SK-N-SH (cell line): Measurements from ENCODE around the gene ASIC2. TPM values are rescaled to one million over a fixed set of nuclear protein-coding genes. Genes with fewer than 3 reads are reported as not detected.

Source experiments
- CTCF ChIA-PET: fragments of 300-600, 350-600 bp; formaldehyde crosslinking; extraction: SDS; loops from one replicate; lab custom pipeline; 2021; lab: Yijun Ruan, JAX
- POLR2A ChIA-PET: fragments of 350-600 bp; sonication (Branson Sonifier 250); formaldehyde crosslinking; extraction: SDS; loops from one replicate; lab custom pipeline; 2020; ENCODE audit warnings: antibody characterized with exemption, inconsistent platforms; lab: Yijun Ruan, JAX
- DNase-seq: peaks from one replicate; pipeline ENCODE4 v3.0.0; 2012
- H2AFZ ChIP-seq: fragments of 200-600 bp; sonication (generic); 2 replicates; pipeline ENCODE4 v1.8.1; 2016; ENCODE audit warnings: antibody characterized with exemption, mild to moderate bottlenecking, low read depth
- H3F3A ChIP-seq: fragments of 200-600 bp; sonication (generic); replicated peaks from 2 replicates; pipeline ENCODE3; 2016; ENCODE audit warnings: antibody characterized with exemption, mild to moderate bottlenecking; ENCODE audit not compliant: insufficient read depth
- H3K27ac ChIP-seq, 2 experiments: fragments of 200-500 bp in 1 of 2; fragments of 200-600 bp in 1 of 2; sonication (Bioruptor generic) in 1 of 2; sonication (generic), shearing (Covaris generic) in 1 of 2; 2 replicates each; pipeline versions ENCODE4 v1.5.1 to v1.6.1; 2014 to 2016; ENCODE audit warnings: low read depth in 2 of 2, inconsistent platforms in 1 of 2, low read length in 1 of 2, mild to moderate bottlenecking in 1 of 2, mixed read lengths in 1 of 2
- H3K27me3 ChIP-seq: fragments of 200-600 bp; sonication (generic), shearing (Covaris generic); 2 replicates; pipeline ENCODE4 v1.6.1; 2016; ENCODE audit warnings: mixed run types; ENCODE audit not compliant: insufficient read depth
- H3K36me3 ChIP-seq, 2 experiments: fragments of 200-500 bp in 1 of 2; fragments of 200-600 bp in 1 of 2; sonication (Bioruptor generic) in 1 of 2; sonication (generic) in 1 of 2; replicated peaks in 1 of 2; 2 replicates each; pipeline versions ENCODE3 to v1.5.1; 2014 to 2016; ENCODE audit warnings: low read length in 1 of 2, mild to moderate bottlenecking in 1 of 2; ENCODE audit not compliant: insufficient read depth in 2 of 2, control insufficient read depth in 1 of 2
- H3K4me1 ChIP-seq, 2 experiments: fragments of 200-500 bp in 1 of 2; fragments of 200-600 bp in 1 of 2; sonication (Bioruptor generic) in 1 of 2; sonication (generic), shearing (Covaris generic) in 1 of 2; 2 replicates each; pipeline versions ENCODE4 v1.5.1 to v1.6.1; 2014 to 2016; ENCODE audit warnings: low read depth in 1 of 2, low read length in 1 of 2, mixed run types in 1 of 2; ENCODE audit not compliant: insufficient read depth in 2 of 2, control insufficient read depth in 1 of 2
- H3K4me2 ChIP-seq: fragments of 200-600 bp; sonication (generic), shearing (Covaris generic); 2 replicates; pipeline ENCODE4 v1.6.1; 2017; ENCODE audit warnings: mixed run types
- H3K4me3 ChIP-seq, 2 experiments: fragments of 200-500 bp in 1 of 2; fragments of 200-600 bp in 1 of 2; sonication (Bioruptor generic) in 1 of 2; sonication (generic), shearing (Covaris generic) in 1 of 2; 2 replicates each; pipeline versions ENCODE4 v1.5.1 to v1.8.1; 2014 to 2016; ENCODE audit warnings: low read depth in 2 of 2, inconsistent platforms in 1 of 2, low read length in 1 of 2, mild to moderate bottlenecking in 1 of 2, mixed read lengths in 1 of 2, moderate library complexity in 1 of 2
- H3K79me2 ChIP-seq: fragments of 200-600 bp; sonication (generic); 2 replicates; pipeline ENCODE4 v1.8.1; 2017; ENCODE audit warnings: mild to moderate bottlenecking; ENCODE audit not compliant: insufficient read depth
- H3K9ac ChIP-seq: fragments of 200-600 bp; sonication (generic); 2 replicates; pipeline ENCODE4 v1.6.1; 2017; ENCODE audit warnings: mixed run types
- H3K9me2 ChIP-seq: fragments of 200-600 bp; sonication (generic); 2 replicates; pipeline ENCODE4 v1.6.1; 2017; ENCODE audit warnings: mixed run types
- H3K9me3 ChIP-seq: fragments of 200-600 bp; sonication (generic); 2 replicates; pipeline ENCODE4 v1.6.1; 2017; ENCODE audit warnings: mixed run types, mild to moderate bottlenecking, moderate library complexity
- H4K20me1 ChIP-seq: fragments of 200-600 bp; sonication (generic); 2 replicates; pipeline ENCODE4 v1.6.1; 2017; ENCODE audit warnings: mild to moderate bottlenecking, mixed run types; ENCODE audit not compliant: insufficient read depth
- ELF1 ChIP-seq: IDR thresholded peaks from 2 replicates; pipeline ENCODE4 v1.4.0; 2012
- EP300 ChIP-seq, 2 experiments: IDR thresholded peaks; 2 replicates each; pipeline versions ENCODE4 v1.4.0 to v1.6.1; 2012; ENCODE audit warnings: borderline replicate concordance in 1 of 2, low read depth in 1 of 2, low read length in 1 of 2
- EZH2phosphoT487 ChIP-seq: fragments of 200-600 bp; sonication (generic); IDR thresholded peaks from 2 replicates; pipeline ENCODE4 v1.6.1; 2017; ENCODE audit warnings: low read depth, mixed run types, mild to moderate bottlenecking, antibody characterized with exemption, moderate library complexity, borderline replicate concordance
- FOSL2 ChIP-seq: IDR thresholded peaks from 2 replicates; pipeline ENCODE4 v1.4.0; 2012; ENCODE audit warnings: low read depth, mild to moderate bottlenecking, moderate library complexity, borderline replicate concordance
- FOXJ3 ChIP-seq: sonication (generic); formaldehyde crosslinking; IDR thresholded peaks from 2 replicates; pipeline ENCODE4 v1.5.1; 2020; ENCODE audit warnings: mild to moderate bottlenecking, missing genetic modification reagents
- FOXM1 ChIP-seq: IDR thresholded peaks from 2 replicates; pipeline ENCODE4 v1.4.0; 2012; ENCODE audit warnings: low read depth, mild to moderate bottlenecking
- GABPA ChIP-seq: IDR thresholded peaks from 2 replicates; pipeline ENCODE4 v1.4.0; 2012; ENCODE audit warnings: low read depth, mild to moderate bottlenecking
- GATA2 ChIP-seq: sonication (generic); formaldehyde crosslinking; IDR thresholded peaks from 2 replicates; pipeline ENCODE4 v1.5.0; 2020; ENCODE audit warnings: mild to moderate bottlenecking, missing genetic modification reagents
- MXI1 ChIP-seq: IDR thresholded peaks from 2 replicates; pipeline ENCODE4 v1.6.1; 2012; ENCODE audit warnings: mild to moderate bottlenecking, low read depth, low read length, improper control_type of control experiment
- POLR2AphosphoS5 ChIP-seq: IDR thresholded peaks from 2 replicates; pipeline ENCODE4 v1.6.1; 2012; ENCODE audit warnings: low read depth, low read length
- SIN3A ChIP-seq: IDR thresholded peaks from 2 replicates; pipeline ENCODE4 v1.6.1; 2012; ENCODE audit warnings: low read depth, mild to moderate bottlenecking, low read length, moderate library complexity, borderline replicate concordance
- TAF1 ChIP-seq: IDR thresholded peaks from 2 replicates; pipeline ENCODE4 v1.6.1; 2012; ENCODE audit warnings: low read depth, mild to moderate bottlenecking, low read length, moderate library complexity, borderline replicate concordance
- TCF12 ChIP-seq: IDR thresholded peaks from 2 replicates; pipeline ENCODE4 v1.4.0; 2012
- YY1 ChIP-seq: IDR thresholded peaks from 2 replicates; pipeline ENCODE4 v1.4.0; 2012; ENCODE audit warnings: low read depth, mild to moderate bottlenecking
- polyA plus RNA-seq, 3 experiments: library from polyadenylated mRNA; depleted of rRNA; stranded (reverse); fragments of >200 nt; gene quantifications; 2 replicates each; pipeline ENCODE4 v1.2.3, GENCODE V29; 2012
- TF ChIP-seq, protein P1 (sequence below): IDR thresholded peaks from 2 replicates; pipeline ENCODE4 v1.4.0; 2012; ENCODE audit warnings: low read depth, borderline replicate concordance
- TF ChIP-seq, protein P2 (sequence below): IDR thresholded peaks from 2 replicates; pipeline ENCODE4; 2012
- TF ChIP-seq, protein P3 (sequence below): fragments of 200-600 bp; sonication (generic); IDR thresholded peaks from 2 replicates; pipeline ENCODE4 v1.6.1; 2017; ENCODE audit warnings: antibody characterized with exemption, mild to moderate bottlenecking, moderate library complexity
- TF ChIP-seq, protein P4 (sequence below): IDR thresholded peaks from 2 replicates; pipeline ENCODE4 v1.4.0; 2012; ENCODE audit warnings: low read depth, borderline replicate concordance

ASIC2 gene
- polyA plus RNA-seq, 1 of the 3 experiments (the other 2 are of a cell fraction): 0.08 TPM

DNA sequence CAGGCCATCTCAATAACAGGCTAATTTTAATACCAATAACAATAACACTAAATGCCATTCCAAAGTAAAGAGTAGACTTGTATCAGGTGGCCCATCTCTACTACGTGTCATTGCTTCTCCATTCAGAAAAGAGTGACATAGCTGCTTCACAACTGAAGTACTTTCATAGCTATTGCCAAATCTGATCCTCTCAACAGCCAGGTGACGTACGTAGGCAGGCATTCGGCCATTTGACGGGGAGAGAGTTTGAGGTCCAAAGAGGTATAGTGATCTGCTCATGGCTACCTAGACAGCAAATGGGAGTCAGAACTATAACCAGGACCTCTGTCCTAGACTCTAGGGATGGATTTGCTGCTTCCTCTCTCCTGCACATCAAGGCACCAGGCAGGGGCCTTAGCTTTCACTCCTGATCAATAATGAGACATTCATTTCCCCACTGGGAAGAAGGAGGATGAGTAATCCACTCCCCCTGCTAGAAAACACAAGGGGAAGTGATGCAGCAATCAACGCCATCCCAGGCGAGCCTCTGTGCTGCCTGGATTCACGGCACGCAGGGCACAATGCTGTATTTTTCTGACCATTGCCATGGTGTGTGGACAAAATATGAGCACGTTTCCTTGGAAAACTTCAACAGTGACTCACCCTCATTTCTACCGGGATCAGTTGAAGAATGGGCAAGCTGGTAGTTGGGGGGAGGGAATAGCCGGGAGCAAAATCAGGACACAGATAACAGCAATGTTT lies 220.5 kb downstream of the ASIC2 start (continued):
- no peak for TF ChIP-seq SIN3A
- TF ChIP-seq, protein P1, sequence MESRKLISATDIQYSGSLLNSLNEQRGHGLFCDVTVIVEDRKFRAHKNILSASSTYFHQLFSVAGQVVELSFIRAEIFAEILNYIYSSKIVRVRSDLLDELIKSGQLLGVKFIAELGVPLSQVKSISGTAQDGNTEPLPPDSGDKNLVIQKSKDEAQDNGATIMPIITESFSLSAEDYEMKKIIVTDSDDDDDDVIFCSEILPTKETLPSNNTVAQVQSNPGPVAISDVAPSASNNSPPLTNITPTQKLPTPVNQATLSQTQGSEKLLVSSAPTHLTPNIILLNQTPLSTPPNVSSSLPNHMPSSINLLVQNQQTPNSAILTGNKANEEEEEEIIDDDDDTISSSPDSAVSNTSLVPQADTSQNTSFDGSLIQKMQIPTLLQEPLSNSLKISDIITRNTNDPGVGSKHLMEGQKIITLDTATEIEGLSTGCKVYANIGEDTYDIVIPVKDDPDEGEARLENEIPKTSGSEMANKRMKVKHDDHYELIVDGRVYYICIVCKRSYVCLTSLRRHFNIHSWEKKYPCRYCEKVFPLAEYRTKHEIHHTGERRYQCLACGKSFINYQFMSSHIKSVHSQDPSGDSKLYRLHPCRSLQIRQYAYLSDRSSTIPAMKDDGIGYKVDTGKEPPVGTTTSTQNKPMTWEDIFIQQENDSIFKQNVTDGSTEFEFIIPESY: no peak
- TF ChIP-seq ELF1: no peak
- TF ChIP-seq FOXM1: no peak
- TF ChIP-seq TCF12: no peak
- TF ChIP-seq GABPA: no peak
- TF ChIP-seq, protein P2, sequence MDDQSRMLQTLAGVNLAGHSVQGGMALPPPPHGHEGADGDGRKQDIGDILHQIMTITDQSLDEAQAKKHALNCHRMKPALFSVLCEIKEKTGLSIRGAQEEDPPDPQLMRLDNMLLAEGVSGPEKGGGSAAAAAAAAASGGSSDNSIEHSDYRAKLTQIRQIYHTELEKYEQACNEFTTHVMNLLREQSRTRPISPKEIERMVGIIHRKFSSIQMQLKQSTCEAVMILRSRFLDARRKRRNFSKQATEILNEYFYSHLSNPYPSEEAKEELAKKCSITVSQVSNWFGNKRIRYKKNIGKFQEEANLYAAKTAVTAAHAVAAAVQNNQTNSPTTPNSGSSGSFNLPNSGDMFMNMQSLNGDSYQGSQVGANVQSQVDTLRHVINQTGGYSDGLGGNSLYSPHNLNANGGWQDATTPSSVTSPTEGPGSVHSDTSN: no peak
- no peak for TF ChIP-seq YY1
- TF ChIP-seq GATA2 (CRISPR knock-in tag): no peak

DNA sequence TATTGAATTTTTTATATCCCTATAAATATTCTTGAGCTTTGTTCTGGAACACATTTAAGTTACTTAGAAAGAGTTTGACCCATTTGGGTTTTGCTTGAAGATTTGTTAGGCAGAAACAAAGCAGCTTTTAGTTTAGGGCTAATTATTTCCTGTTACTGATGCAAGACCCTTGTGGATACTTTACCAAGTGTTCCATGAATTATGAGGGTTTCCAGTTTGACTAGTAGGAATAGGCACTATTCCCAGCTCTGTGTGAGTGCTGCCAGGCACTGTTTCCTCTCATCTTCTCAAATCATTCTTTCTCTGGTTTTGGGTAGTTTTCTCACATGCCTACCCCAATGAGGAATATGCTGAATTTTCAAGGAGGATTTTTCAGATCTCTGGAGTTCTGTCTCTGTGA lies 221.4 kb downstream of the ASIC2 start:
- H3K27me3 ChIP-seq: no peaks in the 10 kb centered on the region
- H3K27ac ChIP-seq: no peak overlapping the region
- no peak overlapping the region for H3K9ac ChIP-seq
- H3K79me2 ChIP-seq: no peaks in the 10 kb centered on the region
- no peaks in the 10 kb centered on the region for H3K9me2 ChIP-seq
- TF ChIP-seq, protein P3, sequence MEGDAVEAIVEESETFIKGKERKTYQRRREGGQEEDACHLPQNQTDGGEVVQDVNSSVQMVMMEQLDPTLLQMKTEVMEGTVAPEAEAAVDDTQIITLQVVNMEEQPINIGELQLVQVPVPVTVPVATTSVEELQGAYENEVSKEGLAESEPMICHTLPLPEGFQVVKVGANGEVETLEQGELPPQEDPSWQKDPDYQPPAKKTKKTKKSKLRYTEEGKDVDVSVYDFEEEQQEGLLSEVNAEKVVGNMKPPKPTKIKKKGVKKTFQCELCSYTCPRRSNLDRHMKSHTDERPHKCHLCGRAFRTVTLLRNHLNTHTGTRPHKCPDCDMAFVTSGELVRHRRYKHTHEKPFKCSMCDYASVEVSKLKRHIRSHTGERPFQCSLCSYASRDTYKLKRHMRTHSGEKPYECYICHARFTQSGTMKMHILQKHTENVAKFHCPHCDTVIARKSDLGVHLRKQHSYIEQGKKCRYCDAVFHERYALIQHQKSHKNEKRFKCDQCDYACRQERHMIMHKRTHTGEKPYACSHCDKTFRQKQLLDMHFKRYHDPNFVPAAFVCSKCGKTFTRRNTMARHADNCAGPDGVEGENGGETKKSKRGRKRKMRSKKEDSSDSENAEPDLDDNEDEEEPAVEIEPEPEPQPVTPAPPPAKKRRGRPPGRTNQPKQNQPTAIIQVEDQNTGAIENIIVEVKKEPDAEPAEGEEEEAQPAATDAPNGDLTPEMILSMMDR: no peak
- TF ChIP-seq POLR2AphosphoS5 (no peak), FOSL2 (no peak), MXI1 (no peak), EP300 (IDR thresholded peaks at IDR 0.05; ENCODE audit: borderline replicate concordance in 1 of 2, low read depth in 1 of 2, low read length in 1 of 2) (no peak), TCF12 (no peak), FOXJ3 (no peak), EZH2phosphoT487 (no peak), TAF1 (no peak)
- TF ChIP-seq, protein P4, sequence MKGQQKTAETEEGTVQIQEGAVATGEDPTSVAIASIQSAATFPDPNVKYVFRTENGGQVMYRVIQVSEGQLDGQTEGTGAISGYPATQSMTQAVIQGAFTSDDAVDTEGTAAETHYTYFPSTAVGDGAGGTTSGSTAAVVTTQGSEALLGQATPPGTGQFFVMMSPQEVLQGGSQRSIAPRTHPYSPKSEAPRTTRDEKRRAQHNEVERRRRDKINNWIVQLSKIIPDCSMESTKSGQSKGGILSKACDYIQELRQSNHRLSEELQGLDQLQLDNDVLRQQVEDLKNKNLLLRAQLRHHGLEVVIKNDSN: no peak
- no peaks in the 10 kb centered on the region for H3K4me1 ChIP-seq
- H3K9me3 ChIP-seq: no peaks in the 10 kb centered on the region
- no peaks in the 10 kb centered on the region for H3K36me3 ChIP-seq
- CTCF ChIA-PET: no interaction called here
- H2AFZ ChIP-seq: no peak overlapping the region
- POLR2A ChIA-PET: no interaction called here
- no peak overlapping the region for H3K4me2 ChIP-seq
- H3K4me3 ChIP-seq: no peak overlapping the region
- DNase-seq: no peak
- H4K20me1 ChIP-seq: no peaks in the 10 kb centered on the region
- no peaks in the 10 kb centered on the region for H3F3A ChIP-seq
